C4-2B (cell line): ENCODE measurements around the gene ISY1.
"Not testable (repeated sequence)": the region's sequence is repeated elsewhere in the genome, so short reads cannot be mapped to it uniquely, and the experiment has no call there.

ENCODE experiments used
- H3K27ac ChIP-seq: fragments of 450-650 bp; 2 replicates; pipeline ENCODE4 v1.5.1; 2017
- ZFX ChIP-seq: fragments of 450-650 bp; IDR thresholded peaks from 2 replicates; pipeline ENCODE4 v1.6.1; 2017
- TF ChIP-seq, protein P1 (sequence below): fragments of 450-650 bp; conservative IDR thresholded peaks from 2 replicates; pipeline ENCODE4 v1.5.1; 2017; ENCODE audit warnings: mild to moderate bottlenecking

Gene ISY1

DNA sequence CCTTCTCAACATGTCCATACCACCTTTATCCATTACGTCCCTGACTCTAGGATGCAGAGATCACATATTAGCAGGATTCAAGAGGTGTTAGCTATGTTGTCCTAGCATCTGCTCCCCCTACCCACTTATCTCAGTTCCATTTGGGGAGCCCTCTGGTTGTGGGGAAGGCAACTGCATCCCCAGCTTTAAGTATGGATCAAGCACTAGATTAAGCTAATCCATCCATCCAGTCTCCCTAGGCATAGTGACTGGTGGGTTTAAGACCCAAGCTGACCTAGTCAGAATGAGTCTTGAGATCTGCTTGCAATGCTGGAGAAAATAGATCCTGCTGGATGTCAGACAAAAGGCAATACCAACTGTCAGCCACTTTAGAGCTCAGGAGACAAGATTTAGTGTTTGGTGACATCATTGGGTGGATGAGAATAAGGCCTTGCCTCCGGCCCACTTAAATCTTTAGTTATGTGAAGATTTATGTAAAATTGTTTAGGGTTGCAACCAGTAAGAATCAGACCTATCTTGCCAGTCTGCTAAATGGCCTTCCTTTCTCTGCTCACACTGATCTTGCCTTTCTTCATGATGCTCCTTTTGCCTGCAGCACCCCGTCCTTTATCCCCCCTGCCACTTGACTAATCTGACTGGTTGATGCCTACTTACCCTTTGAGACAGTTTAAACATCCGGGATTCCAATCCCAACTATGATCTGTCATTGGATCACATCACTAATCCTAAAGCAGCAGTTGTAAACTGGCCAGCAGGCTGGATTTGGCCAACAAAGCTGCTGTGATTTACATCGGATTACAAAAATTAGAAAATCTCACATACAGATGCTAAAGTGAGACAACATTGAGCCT is 2.1 kb upstream of the ISY1 start:
- no peak for TF ChIP-seq ZFX
- TF ChIP-seq, protein P1, sequence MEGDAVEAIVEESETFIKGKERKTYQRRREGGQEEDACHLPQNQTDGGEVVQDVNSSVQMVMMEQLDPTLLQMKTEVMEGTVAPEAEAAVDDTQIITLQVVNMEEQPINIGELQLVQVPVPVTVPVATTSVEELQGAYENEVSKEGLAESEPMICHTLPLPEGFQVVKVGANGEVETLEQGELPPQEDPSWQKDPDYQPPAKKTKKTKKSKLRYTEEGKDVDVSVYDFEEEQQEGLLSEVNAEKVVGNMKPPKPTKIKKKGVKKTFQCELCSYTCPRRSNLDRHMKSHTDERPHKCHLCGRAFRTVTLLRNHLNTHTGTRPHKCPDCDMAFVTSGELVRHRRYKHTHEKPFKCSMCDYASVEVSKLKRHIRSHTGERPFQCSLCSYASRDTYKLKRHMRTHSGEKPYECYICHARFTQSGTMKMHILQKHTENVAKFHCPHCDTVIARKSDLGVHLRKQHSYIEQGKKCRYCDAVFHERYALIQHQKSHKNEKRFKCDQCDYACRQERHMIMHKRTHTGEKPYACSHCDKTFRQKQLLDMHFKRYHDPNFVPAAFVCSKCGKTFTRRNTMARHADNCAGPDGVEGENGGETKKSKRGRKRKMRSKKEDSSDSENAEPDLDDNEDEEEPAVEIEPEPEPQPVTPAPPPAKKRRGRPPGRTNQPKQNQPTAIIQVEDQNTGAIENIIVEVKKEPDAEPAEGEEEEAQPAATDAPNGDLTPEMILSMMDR: no peak

DNA sequence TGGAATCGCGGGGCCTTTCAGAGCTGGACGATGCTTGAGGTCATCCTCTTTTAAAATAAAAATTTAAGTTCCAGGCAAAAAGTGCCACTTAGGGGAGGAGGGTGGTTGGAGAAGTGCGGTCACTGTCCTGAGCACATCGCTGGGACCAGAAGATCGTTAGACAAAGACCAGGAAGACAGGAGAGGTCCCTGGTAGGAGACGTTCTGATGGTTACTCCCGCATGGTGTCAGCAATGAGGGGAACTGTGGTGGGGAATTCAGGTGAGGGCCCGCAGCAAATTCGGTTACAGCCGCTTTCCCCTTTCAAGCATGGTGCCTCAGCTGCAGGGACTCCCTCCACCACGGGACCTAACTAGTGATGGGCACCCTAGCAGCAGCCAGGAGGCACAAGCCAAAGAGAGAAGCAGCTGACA is 1.0 kb upstream of the ISY1 start:
- TF ChIP-seq, protein P1: peak; percentile 75
- TF ChIP-seq ZFX: no peak
- H3K27ac ChIP-seq: peak overlapping the region; percentile 81

More for the DNA sequence above, 2.1 kb upstream of the ISY1 start:
- peak overlapping the region; percentile 81; the same call in 1 of the 2 replicates for H3K27ac ChIP-seq

DNA sequence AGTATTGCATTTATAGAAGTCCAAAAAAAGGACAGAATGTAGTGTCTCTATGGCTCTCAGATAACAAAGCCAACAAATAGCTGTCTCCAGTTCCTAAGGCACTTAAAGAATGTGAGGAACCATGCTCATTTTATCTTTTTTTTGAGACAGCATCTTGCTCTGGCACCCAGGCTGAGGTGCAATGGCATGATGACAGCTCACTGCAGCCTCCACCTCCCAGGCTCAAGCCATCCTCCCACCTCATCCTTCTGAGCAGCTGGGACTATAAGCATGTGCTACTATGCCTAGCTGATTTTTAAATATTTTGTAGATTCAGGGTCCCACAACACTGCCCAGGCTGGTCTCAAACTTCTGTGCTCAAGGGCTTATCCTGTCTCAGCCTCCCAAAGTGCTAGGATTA is 16.1 kb downstream of the ISY1 start:
- no peak overlapping the region for H3K27ac ChIP-seq
- TF ChIP-seq, protein P1: no peak
- TF ChIP-seq ZFX: no peak

DNA sequence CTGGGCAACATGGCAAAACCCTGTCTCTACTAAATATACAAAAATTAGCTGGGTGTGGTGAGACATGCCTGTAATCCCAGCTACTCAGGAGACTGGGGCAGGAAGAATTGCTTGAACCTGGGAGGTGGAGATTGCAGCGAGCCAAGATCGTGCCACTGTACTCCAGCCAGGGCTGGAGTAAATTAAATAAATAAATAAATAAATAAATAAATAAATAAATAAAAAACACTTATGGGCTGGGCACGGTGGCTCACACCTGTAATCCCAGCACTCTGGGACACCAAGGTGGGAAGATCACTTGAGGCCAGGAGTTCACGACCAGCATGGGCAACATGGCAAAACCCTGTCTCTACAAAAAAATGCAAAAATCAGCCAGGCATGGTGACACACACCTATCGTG is 19.9 kb downstream of the ISY1 start:
- H3K27ac ChIP-seq: not testable (repeated sequence)

DNA sequence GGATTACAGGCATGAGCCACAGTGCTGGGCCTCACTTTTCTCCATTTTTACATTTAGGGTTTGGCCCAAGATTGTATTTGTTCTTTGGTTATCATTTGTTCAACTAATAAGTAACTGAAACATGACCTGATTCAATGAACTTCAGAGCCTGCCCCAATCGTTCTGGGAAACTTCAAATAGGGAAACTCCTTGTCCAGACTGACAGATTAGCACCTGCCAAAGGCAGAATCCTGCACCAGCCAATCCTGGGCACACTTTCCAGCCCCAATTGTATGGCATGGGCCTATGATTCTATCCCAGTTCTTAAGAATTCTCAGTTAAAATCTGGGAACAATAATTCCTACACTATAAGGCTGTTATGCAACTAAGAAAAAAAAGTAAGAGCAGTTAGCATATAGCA is 21.0 kb downstream of the ISY1 start:
- H3K27ac ChIP-seq: no peak overlapping the region

DNA sequence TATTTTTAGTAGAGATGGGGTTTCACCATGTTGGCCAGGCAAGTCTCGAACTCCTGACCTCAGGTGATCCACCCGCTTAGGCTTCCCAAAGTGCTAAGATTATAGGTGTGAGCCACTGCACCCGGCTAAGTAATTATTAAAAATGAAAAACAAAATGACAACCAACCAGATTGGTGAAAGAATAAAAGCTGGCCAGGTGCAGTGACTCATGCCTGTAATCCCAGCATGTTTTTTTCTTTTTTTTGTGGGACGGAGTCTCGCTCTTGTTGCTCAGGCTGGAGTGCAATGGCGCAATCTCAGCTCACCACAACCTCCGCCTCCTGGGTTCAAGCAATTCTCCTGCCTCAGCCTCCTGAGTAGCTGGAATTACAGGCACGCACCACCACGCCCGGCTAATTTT is 24.6 kb downstream of the ISY1 start:
- not testable (repeated sequence) for H3K27ac ChIP-seq

More for the DNA sequence above, 21.0 kb downstream of the ISY1 start:
- no peak for TF ChIP-seq ZFX
- TF ChIP-seq, protein P1: no peak

DNA sequence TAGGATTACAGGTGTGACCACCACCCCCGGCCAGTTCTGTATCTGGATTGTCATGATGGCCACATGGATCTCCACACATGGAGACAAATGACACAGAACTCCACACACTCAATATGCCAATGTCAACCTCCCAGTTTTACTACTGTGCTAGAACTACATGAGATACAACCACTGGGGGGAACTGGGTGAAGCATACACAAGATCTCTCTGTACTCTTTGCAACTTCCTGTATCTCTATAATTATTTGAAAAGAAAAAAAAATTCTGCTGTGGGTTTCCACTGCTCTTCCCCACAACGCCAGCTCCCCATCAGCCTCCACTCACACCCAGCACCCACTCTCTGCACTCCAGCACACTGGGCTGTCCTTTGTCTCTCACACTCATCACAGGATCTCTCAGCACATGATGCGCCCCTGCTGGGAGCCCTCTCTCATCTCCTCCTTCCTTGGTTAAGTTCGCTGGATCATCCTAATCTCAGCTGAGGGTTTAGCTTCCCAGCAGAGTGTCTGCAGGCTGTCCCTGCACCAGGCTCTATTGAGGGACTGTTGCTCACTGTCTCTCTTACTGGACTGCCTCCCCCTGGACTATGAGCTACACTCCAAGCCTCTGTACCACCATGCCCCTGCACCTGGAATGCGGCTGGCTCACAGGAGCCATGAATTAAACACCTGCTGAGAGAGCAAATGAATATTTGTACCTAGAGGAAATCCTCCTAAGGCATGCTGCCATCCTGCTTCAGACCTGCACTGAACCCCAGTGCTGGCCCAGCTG is 28.6 kb downstream of the ISY1 start:
- no peak for TF ChIP-seq ZFX
- TF ChIP-seq, protein P1: no peak
- H3K27ac ChIP-seq: no peak overlapping the region

DNA sequence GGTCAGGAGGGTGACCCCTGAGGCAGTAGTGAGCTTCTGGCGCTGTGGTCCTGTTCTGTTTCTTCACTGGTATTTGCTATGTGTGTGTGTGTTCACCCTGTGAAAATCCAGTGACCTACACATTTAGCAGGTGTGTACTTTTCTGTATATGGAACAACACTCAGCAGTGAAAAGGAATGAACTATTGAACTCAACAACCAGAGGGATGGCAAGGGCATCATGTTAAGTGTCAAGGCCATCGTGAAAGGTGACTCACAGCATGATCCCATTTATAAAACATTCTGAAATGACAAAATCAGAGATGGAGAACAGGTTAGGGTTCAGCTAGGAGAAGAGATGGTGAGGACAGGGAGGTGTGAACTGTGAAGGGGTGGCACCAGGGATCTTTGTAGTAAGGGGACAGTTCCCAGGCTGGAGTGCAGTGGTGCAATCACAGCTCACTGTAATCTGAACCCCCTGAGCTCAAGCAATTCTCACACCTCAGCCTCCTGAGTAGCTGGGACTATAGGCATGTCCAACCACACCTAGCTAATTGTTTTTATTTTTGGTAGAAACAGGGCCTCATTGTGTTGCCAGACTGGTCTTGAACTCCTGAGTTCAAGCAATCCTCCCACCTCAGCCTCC is 29.3 kb downstream of the ISY1 start:
- TF ChIP-seq, protein P1: no peak
- TF ChIP-seq ZFX: no peak
- H3K27ac ChIP-seq: no peak overlapping the region
